Epithelial cell of esophagus (primary cell): ENCODE data around the gene SNAPIN.

Experiments used
- DNase-seq: peaks from one replicate; pipeline ENCODE4 v3.0.0; 2010; ENCODE audit warnings: low read depth
- H3K4me3 ChIP-seq: 2 replicates; pipeline ENCODE4 v1.5.1; 2011; ENCODE audit warnings: mild to moderate bottlenecking, low read length, control low read depth
- CTCF ChIP-seq: IDR thresholded peaks from 2 replicates; pipeline ENCODE4 v1.5.1; 2011; ENCODE audit warnings: low read depth, mild to moderate bottlenecking, low read length, control low read depth, inconsistent platforms; ENCODE audit not compliant: insufficient read depth; ENCODE audit errors: missing control alignments

The SNAPIN gene

GRCh38 chr1:153685544-153686340, 27.2 kb downstream of the SNAPIN start:
- no peak for DNase-seq
- no peak overlapping the region for H3K4me3 ChIP-seq

GRCh38 chr1:153687346-153688125, 29.0 kb downstream of the SNAPIN start:
- no peak for DNase-seq
- H3K4me3 ChIP-seq = no peak overlapping the region
- no peak for TF ChIP-seq CTCF

More at GRCh38 chr1:153685544-153686340, 27.2 kb downstream of the SNAPIN start:
- TF ChIP-seq CTCF = no peak

GRCh38 chr1:153688276-153688675, 29.8 kb downstream of the SNAPIN start:
- H3K4me3 ChIP-seq = no peak overlapping the region
- no peak for DNase-seq
- no peak for TF ChIP-seq CTCF

- TF ChIP-seq CTCF = no peak
- no peak overlapping the region for H3K4me3 ChIP-seq
- no peak for DNase-seq
Observed at GRCh38 chr1:153688736-153689328, 30.3 kb downstream of the SNAPIN start.

- no peak for DNase-seq
- no peak for TF ChIP-seq CTCF
- H3K4me3 ChIP-seq = no peak overlapping the region
Observed at GRCh38 chr1:153693466-153693865, 35.0 kb downstream of the SNAPIN start.

- no peak overlapping the region for H3K4me3 ChIP-seq
- DNase-seq = no peak
- TF ChIP-seq CTCF = no peak
Observed at GRCh38 chr1:153696741-153697140, 38.2 kb downstream of the SNAPIN start.
